Measurements from ENCODE around the gene CHRNA7.
"Not testable (repeated sequence)": the region's sequence is repeated elsewhere in the genome, so short reads cannot be mapped to it uniquely, and the experiment has no call there.

Gene CHRNA7

GRCh38 chr15:32196206-32196605 is 165.9 kb downstream of the CHRNA7 start:
- not testable (repeated sequence) for DNase-seq (ENCODE audit: low read depth); H3K4me3 ChIP-seq (replicated peaks; ENCODE audit: low read depth, low read length)

- not testable (repeated sequence) for H3K4me3 ChIP-seq (replicated peaks; ENCODE audit: low read depth, low read length); DNase-seq (ENCODE audit: low read depth)
Measured at GRCh38 chr15:32198938-32199337, 168.6 kb downstream of the CHRNA7 start.

DNA sequence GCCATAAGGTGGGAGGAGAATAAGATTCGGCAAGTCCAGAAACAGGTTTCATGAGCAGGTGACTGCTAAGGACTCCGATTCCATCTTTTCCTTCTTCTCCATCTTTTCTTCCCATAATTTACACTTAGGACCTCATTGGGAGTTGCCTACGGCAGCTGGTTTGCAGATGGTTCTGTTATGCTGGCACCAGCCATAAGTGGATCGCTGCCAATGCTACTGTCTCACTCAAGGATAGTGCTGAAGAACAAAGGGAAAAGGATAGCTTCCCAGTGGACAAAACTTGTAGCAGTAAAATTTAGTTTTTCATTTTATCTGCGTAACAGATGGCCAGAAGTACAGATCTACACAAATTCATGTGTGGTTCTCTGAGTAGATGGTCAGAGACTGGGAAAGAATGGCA is 178.8 kb downstream of the CHRNA7 start:
- not testable (repeated sequence) for DNase-seq (ENCODE audit: low read depth); H3K4me3 ChIP-seq (replicated peaks; ENCODE audit: low read depth, low read length)

DNA sequence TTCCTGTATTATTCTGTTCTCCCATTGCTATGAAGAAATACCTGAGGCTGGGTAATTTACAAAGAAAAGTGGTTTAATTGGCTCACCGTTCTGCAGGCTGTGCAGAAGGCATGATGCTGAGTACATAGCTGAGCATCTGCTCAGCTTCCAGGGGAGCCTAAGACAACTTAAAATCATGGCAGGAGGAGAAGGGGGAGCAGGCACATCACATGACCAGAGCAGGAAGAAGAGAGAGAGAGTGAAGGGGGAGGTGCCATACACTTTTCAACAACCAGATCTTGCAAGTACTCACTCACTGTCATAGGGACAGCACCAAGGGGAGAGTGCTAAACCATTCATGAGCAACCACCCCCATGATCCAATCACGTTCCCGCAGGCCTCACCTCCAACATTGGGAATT is 188.4 kb downstream of the CHRNA7 start:
- TF ChIP-seq CTCF (IDR thresholded peaks at IDR 0.05; ENCODE audit: low read length, missing control alignments) = no peak
- H3K4me3 ChIP-seq (replicated peaks; ENCODE audit: low read depth, low read length) = no peak overlapping the region
- DNase-seq (ENCODE audit: low read depth) = no peak
